ENCODE measurements around the gene NTRK3. TPM values are rescaled to one million over a fixed set of nuclear protein-coding genes. Genes with fewer than 3 reads are reported as not detected.

Gene NTRK3
- total RNA-seq, 2 donors from 2014 or later = 0.53 TPM; not detected in 1

- no peak for ATAC-seq (replicated peaks)
- Mint-ChIP-seq H3K36me3 (ENCODE audit: low read depth) (no peaks in the 10 kb centered on the region), H3K4me1 (no peaks in the 10 kb centered on the region), H3K27ac (no peak overlapping the region), H3K9me3 (no peaks in the 10 kb centered on the region), H3K4me3 (no peak overlapping the region), H3K27me3 (peaks cover 15% of the 10 kb centered on the region)
Measured at GRCh38 chr15:88118035-88118434, 138.5 kb downstream of the NTRK3 start.

DNA sequence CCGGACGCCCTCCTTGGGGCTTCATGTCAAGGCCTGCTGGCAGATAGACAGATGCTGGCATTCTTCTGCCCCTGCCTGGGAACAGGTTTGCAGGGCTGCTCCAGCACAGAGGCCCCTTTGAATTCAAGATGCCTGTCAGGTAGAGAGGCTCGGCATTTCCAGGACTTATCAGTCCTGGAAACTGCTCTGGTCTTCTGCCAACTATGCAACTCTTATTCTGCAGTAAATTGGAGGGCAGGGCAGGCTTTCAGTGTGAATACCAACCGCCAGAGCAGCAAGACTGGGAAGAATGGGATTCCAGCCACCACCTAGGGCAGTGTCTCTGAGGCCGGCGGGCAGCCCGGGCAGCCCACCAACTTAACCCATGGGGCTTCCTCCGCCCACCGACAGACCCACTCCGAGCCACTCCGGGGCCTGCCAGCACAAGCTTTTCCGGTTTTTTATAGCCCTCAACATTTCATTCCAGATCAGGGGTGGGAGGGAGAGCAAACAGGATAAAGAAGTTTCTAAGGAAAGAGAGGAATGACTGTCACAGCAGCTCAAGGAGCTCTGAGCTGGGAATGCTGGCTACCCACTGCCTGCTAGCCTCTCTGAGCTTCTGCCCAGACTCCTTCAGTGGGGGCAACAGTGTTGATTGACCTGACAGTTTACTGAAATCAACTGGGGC lies 140.9 kb downstream of the NTRK3 start:
- H3K4me3 Mint-ChIP-seq = no peak overlapping the region

DNA sequence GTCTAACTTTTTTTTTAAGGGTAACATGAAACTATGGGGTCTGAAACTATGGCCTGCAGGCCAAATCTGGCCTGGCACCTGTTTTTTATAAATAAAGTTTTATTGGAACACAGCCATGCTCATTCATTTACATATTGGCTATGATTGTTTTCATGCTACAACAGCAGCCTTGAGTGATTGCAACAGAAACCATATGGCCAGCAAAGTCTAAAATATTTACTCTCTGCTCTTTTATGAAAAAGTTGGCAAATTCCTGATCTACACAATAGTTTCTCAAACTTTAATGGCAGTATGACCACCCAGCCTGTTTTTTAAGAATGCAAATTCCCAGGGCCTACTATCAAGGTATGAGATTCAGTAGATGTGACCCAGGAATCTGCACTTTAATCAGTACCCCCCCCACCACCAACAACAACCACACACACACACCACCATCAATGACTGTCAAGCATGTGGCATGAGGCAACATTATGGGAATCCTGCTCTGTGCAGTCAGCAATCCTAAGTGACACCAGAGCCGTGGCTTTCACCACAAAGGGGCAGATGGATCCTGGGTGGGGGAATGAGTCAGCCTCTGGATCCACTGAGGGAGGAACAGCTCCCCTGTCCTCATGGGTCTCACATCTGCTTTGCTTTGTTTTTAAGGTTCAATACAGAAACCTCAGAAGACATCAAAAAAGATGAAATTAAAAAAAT lies 142.8 kb downstream of the NTRK3 start:
- H3K9me3 Mint-ChIP-seq = no peaks in the 10 kb centered on the region
- no peak overlapping the region for H3K4me3 Mint-ChIP-seq
- H3K27ac Mint-ChIP-seq = no peak overlapping the region
- peaks cover 11% of the 10 kb centered on the region for H3K27me3 Mint-ChIP-seq
- no peaks in the 10 kb centered on the region for H3K4me1 Mint-ChIP-seq
- ATAC-seq (replicated peaks) = no peak
- no peaks in the 10 kb centered on the region for H3K36me3 Mint-ChIP-seq (ENCODE audit: low read depth)

More for the DNA sequence above, 140.9 kb downstream of the NTRK3 start:
- Mint-ChIP-seq H3K9me3 (no peaks in the 10 kb centered on the region), H3K4me1 (no peaks in the 10 kb centered on the region), H3K27me3 (peaks cover 18% of the 10 kb centered on the region), H3K36me3 (ENCODE audit: low read depth) (no peaks in the 10 kb centered on the region), H3K27ac (no peak overlapping the region)
- ATAC-seq (replicated peaks) = no peak

GRCh38 chr15:88108991-88109390 lies 147.5 kb downstream of the NTRK3 start:
- no peak overlapping the region for H3K27ac Mint-ChIP-seq
- no peak for ATAC-seq (replicated peaks)
- H3K4me1 Mint-ChIP-seq = no peaks in the 10 kb centered on the region
- no peak overlapping the region for H3K4me3 Mint-ChIP-seq
- H3K9me3 Mint-ChIP-seq = no peaks in the 10 kb centered on the region
- H3K27me3 Mint-ChIP-seq = peaks cover 14% of the 10 kb centered on the region
- H3K36me3 Mint-ChIP-seq (ENCODE audit: low read depth) = no peaks in the 10 kb centered on the region

- ATAC-seq (replicated peaks) = no peak
- H3K4me3 Mint-ChIP-seq = no peak overlapping the region
Measured at GRCh38 chr15:88108477-88108876, 148.1 kb downstream of the NTRK3 start.

GRCh38 chr15:88106074-88106473 lies 150.5 kb downstream of the NTRK3 start:
- no peak for ATAC-seq (replicated peaks)
- no peaks in the 10 kb centered on the region for H3K4me1 Mint-ChIP-seq
- no peak overlapping the region for H3K4me3 Mint-ChIP-seq
- no peak overlapping the region for H3K27ac Mint-ChIP-seq
- peaks cover 14% of the 10 kb centered on the region for H3K27me3 Mint-ChIP-seq
- H3K36me3 Mint-ChIP-seq (ENCODE audit: low read depth) = no peaks in the 10 kb centered on the region
- H3K9me3 Mint-ChIP-seq = no peaks in the 10 kb centered on the region

More at GRCh38 chr15:88108477-88108876, 148.1 kb downstream of the NTRK3 start:
- Mint-ChIP-seq H3K9me3 (no peaks in the 10 kb centered on the region), H3K27ac (no peak overlapping the region), H3K27me3 (peaks cover 14% of the 10 kb centered on the region), H3K4me1 (no peaks in the 10 kb centered on the region), H3K36me3 (ENCODE audit: low read depth) (no peaks in the 10 kb centered on the region)

DNA sequence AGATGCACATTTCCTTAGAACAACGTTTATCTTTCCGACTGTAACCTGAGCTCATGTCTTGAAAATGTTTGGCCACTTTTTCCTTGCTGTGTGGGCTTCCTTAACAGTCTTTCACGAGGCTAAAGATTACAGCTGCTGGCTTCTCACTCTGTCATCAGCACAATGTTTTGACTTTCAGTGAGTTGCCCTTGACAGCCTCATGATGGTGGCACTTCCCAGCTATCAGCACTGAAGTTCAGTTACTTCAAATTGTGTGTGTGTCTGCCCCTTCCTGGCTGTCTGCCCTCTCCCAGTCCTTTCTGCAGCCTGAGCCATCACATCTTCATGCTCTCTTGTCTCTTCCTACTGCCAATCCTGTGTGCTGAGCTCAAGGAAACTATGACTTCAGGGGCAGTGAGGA lies 152.2 kb downstream of the NTRK3 start:
- H3K27ac Mint-ChIP-seq = no peak overlapping the region
- no peak overlapping the region for H3K4me3 Mint-ChIP-seq
- no peaks in the 10 kb centered on the region for H3K9me3 Mint-ChIP-seq
- H3K36me3 Mint-ChIP-seq (ENCODE audit: low read depth) = no peaks in the 10 kb centered on the region
- peaks cover 10% of the 10 kb centered on the region for H3K27me3 Mint-ChIP-seq
- ATAC-seq (replicated peaks) = no peak
- no peaks in the 10 kb centered on the region for H3K4me1 Mint-ChIP-seq

GRCh38 chr15:88100181-88100580 lies 156.4 kb downstream of the NTRK3 start:
- H3K9me3 Mint-ChIP-seq = no peaks in the 10 kb centered on the region
- no peaks in the 10 kb centered on the region for H3K4me1 Mint-ChIP-seq
- no peak overlapping the region for H3K27ac Mint-ChIP-seq
- H3K4me3 Mint-ChIP-seq = no peak overlapping the region
- peaks cover 7% of the 10 kb centered on the region for H3K27me3 Mint-ChIP-seq
- no peak for ATAC-seq (replicated peaks)
- no peaks in the 10 kb centered on the region for H3K36me3 Mint-ChIP-seq (ENCODE audit: low read depth)

DNA sequence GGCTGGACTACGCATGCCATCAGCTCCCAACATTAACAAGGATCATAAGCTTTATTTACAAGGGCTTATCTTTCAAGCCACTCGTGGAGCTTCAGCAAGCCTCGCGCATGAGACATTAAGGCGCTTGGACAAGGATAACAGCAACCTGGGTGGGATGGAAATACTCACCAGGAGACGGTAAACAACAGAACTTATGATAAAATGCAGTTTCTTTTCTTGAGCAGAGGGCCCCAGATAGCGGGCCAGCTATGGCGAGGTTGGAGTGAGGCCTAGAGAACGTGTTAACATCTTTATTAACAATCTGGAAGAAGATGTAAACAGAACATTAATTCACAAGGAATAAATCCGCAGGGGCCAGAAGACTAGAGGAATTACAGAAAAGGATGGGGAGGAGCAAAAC lies 158.2 kb downstream of the NTRK3 start:
- no peak overlapping the region for H3K4me3 Mint-ChIP-seq
- no peaks in the 10 kb centered on the region for H3K36me3 Mint-ChIP-seq (ENCODE audit: low read depth)
- H3K27ac Mint-ChIP-seq = no peak overlapping the region
- H3K9me3 Mint-ChIP-seq = no peaks in the 10 kb centered on the region
- no peak for ATAC-seq (replicated peaks)
- no peaks in the 10 kb centered on the region for H3K4me1 Mint-ChIP-seq
- H3K27me3 Mint-ChIP-seq = peaks cover 7% of the 10 kb centered on the region

- H3K4me1 Mint-ChIP-seq = no peaks in the 10 kb centered on the region
- no peaks in the 10 kb centered on the region for H3K36me3 Mint-ChIP-seq (ENCODE audit: low read depth)
- no peaks in the 10 kb centered on the region for H3K9me3 Mint-ChIP-seq
- H3K27ac Mint-ChIP-seq = no peak overlapping the region
- ATAC-seq (replicated peaks) = no peak
- no peak overlapping the region for H3K4me3 Mint-ChIP-seq
- H3K27me3 Mint-ChIP-seq = peaks cover 4% of the 10 kb centered on the region
Measured at GRCh38 chr15:88091444-88092016, 165.0 kb downstream of the NTRK3 start.

DNA sequence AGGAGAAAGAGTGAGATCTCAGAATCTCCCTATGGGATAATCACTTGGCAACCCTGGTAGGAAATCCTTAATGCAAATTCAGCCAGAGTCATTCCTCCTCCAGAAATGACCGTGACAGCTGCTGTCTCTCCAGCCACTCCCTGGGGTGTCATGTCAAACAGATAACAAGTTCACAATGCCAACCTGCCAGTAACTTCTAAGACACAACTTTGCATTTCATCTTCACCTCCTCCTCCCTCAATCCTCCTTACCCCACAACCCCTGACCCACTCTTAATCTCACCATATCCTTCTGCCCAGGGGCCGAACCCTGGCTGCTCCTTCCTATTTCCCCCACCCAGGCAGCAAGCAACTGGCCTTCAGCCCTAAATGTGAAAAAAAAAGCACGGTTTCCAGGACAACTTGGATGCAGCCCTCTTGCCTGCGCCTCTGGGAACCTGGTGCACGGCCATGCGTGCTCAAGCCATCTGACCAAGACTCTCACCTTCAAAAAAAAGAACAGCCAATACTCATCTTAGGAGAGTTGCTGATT lies 166.0 kb downstream of the NTRK3 start:
- H3K36me3 Mint-ChIP-seq (ENCODE audit: low read depth) = no peaks in the 10 kb centered on the region
- ATAC-seq (replicated peaks) = no peak
- H3K27me3 Mint-ChIP-seq = peaks cover 7% of the 10 kb centered on the region
- no peaks in the 10 kb centered on the region for H3K9me3 Mint-ChIP-seq
- no peak overlapping the region for H3K27ac Mint-ChIP-seq
- H3K4me1 Mint-ChIP-seq = no peaks in the 10 kb centered on the region
- H3K4me3 Mint-ChIP-seq = no peak overlapping the region

- no peaks in the 10 kb centered on the region for H3K4me1 Mint-ChIP-seq
- ATAC-seq (replicated peaks) = no peak
- H3K27me3 Mint-ChIP-seq = peaks cover 8% of the 10 kb centered on the region
- H3K9me3 Mint-ChIP-seq = no peaks in the 10 kb centered on the region
- no peak overlapping the region for H3K4me3 Mint-ChIP-seq
- no peak overlapping the region for H3K27ac Mint-ChIP-seq
- no peaks in the 10 kb centered on the region for H3K36me3 Mint-ChIP-seq (ENCODE audit: low read depth)
Measured at GRCh38 chr15:88089731-88090130, 166.8 kb downstream of the NTRK3 start.

- Mint-ChIP-seq H3K9me3 (no peaks in the 10 kb centered on the region), H3K27me3 (peaks cover 11% of the 10 kb centered on the region), H3K36me3 (ENCODE audit: low read depth) (no peaks in the 10 kb centered on the region), H3K4me3 (no peak overlapping the region), H3K27ac (no peak overlapping the region), H3K4me1 (no peaks in the 10 kb centered on the region)
- ATAC-seq (replicated peaks) = no peak
Measured at GRCh38 chr15:88089024-88089620, 167.4 kb downstream of the NTRK3 start.

- Mint-ChIP-seq H3K4me3 (no peak overlapping the region), H3K9me3 (no peaks in the 10 kb centered on the region), H3K36me3 (ENCODE audit: low read depth) (no peaks in the 10 kb centered on the region), H3K27ac (no peak overlapping the region), H3K27me3 (peaks cover 10% of the 10 kb centered on the region), H3K4me1 (no peaks in the 10 kb centered on the region)
- ATAC-seq (replicated peaks) = no peak
Measured at GRCh38 chr15:88083811-88084760, 172.5 kb downstream of the NTRK3 start.
